Activated T-helper 17 cell treated with anti-CD3 and anti-CD28 coated beads, Interleukin-2, amount 50 U/mL, for 72 hours (primary cell): ENCODE measurements around the gene UGT1A5. TPM values are rescaled to one million over a fixed set of nuclear protein-coding genes. Genes with fewer than 3 reads are reported as not detected.

Experiments used
- ATAC-seq: fragments of 150-1000 bp; cut with Tn5 transposase; replicated peaks from 2 replicates; pipeline ENCODE4 v1.10.0; 2021; ENCODE audit warnings: mild to moderate bottlenecking, moderate library complexity
- H3K27ac Mint-ChIP-seq: one replicate; pipeline ENCODE4 v1.8.0; 2022; ENCODE audit warnings: mixed read lengths
- H3K27me3 Mint-ChIP-seq: one replicate; pipeline ENCODE4 v1.8.0; 2022; ENCODE audit warnings: mixed read lengths
- H3K36me3 Mint-ChIP-seq: one replicate; pipeline ENCODE4 v1.8.0; 2022; ENCODE audit warnings: low read depth, mild to moderate bottlenecking, mixed read lengths
- H3K4me1 Mint-ChIP-seq: one replicate; pipeline ENCODE4 v1.8.0; 2022; ENCODE audit warnings: mixed read lengths
- H3K4me3 Mint-ChIP-seq: one replicate; pipeline ENCODE4 v1.8.0; 2022; ENCODE audit warnings: mild to moderate bottlenecking, mixed read lengths
- H3K9me3 Mint-ChIP-seq: one replicate; pipeline ENCODE4 v1.8.0; 2022; ENCODE audit warnings: mixed read lengths
- total RNA-seq, 2 donors: library from RNA; stranded (reverse); gene quantifications; one replicate each; pipeline ENCODE4 v1.2.3, GENCODE V29; 2022

UGT1A5 gene
- total RNA-seq = not detected

DNA sequence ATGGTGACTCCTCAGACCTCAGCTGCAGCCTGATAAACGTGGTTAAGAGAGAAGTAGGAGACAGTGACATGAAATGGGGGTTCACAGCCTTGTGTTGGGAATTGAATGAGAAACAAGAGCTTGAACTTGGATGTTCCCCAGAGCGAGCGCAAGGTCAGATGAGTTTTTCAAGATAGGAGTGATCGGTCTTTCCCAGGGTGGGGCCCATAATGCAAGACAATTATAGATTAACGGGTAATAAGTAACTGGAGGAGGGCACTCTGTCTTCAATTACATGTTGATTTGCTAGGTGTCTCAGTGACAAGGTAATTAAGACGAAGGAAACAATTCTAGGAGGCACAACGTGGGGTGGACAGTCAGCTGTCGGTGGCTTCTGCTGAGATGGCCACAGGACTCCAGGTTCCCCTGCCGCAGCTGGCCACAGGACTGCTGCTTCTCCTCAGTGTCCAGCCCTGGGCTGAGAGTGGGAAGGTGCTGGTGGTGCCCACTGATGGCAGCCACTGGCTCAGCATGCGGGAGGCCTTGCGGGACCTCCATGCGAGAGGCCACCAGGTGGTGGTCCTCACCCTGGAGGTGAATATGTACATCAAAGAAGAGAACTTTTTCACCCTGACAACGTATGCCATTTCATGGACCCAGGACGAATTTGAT, at the start of gene UGT1A5:
TSS of gene UGT1A5 (plus strand) at position 297 of the 651 bp plus-strand sequence. CDS start at position 382, 85 bp downstream.
- ATAC-seq = no peak
- no peaks in the 10 kb centered on the region for H3K9me3 Mint-ChIP-seq

DNA sequence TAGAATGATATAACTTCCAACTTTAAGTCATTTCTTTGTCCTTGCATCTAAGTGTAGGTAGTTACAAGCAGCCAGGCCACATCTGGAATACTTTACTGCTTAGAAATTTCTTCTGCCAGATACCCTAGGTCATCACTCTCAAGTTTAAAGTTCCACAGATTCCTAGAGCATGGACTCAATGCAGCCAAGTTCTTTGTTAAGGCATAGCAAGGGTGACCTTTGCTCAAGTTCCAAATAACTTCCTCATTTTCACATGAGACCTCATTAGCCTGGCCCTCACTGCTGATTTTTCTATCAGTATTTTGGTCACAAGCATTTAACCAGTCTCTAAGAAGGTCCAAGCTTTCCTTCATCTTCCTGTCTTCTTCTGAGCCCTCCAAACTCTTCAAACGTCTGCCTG, 48.8 kb upstream of the UGT1A5 start:
- Mint-ChIP-seq H3K4me3 (no peak overlapping the region), H3K4me1 (no peaks in the 10 kb centered on the region), H3K9me3 (peaks cover 3% of the 10 kb centered on the region), H3K27ac (no peak overlapping the region), H3K36me3 (no peaks in the 10 kb centered on the region), H3K27me3 (peaks cover 36% of the 10 kb centered on the region)
- no peak for ATAC-seq

More for the DNA sequence above, at the start of gene UGT1A5:
- no peaks in the 10 kb centered on the region for H3K36me3 Mint-ChIP-seq
- H3K4me1 Mint-ChIP-seq = no peaks in the 10 kb centered on the region
- H3K27me3 Mint-ChIP-seq = peaks cover 57% of the 10 kb centered on the region
- no peak within 1 kb of the TSS for H3K4me3 Mint-ChIP-seq
- no peak within 1 kb of the TSS for H3K27ac Mint-ChIP-seq

DNA sequence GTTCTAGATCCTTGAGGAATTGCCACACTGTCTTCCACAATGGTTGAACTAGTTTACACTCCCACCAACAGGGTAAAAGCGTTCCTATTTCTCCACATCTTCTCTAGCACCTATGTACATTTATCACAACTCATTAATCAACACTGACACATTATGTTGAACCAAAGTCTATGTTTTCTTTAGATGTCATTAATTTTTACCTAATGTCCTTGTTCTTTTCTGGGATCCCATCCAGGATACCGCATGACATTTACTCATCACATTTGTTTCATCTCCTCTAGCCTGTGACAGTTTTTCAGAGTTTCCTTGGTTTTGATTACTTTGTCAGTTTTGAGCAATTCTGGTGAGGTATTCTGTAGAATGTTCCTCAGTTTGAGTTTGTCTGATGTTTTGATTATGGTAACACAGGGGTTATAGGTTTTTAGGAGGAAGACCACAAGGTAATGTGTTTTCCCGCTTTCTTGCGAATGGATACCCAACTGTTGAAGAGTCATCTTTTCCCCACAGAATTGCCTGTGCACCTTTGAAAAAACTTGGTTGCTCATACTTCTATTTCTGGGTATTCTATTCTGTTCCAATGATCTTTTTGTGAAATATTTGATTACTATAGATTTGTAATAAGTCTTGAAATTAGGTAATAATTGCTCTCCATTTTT, 44.0 kb upstream of the UGT1A5 start:
- no peaks in the 10 kb centered on the region for H3K9me3 Mint-ChIP-seq
- peaks cover 35% of the 10 kb centered on the region for H3K27me3 Mint-ChIP-seq
- H3K27ac Mint-ChIP-seq = no peak overlapping the region
- H3K36me3 Mint-ChIP-seq = no peaks in the 10 kb centered on the region
- ATAC-seq = no peak
- no peaks in the 10 kb centered on the region for H3K4me1 Mint-ChIP-seq
- no peak overlapping the region for H3K4me3 Mint-ChIP-seq

DNA sequence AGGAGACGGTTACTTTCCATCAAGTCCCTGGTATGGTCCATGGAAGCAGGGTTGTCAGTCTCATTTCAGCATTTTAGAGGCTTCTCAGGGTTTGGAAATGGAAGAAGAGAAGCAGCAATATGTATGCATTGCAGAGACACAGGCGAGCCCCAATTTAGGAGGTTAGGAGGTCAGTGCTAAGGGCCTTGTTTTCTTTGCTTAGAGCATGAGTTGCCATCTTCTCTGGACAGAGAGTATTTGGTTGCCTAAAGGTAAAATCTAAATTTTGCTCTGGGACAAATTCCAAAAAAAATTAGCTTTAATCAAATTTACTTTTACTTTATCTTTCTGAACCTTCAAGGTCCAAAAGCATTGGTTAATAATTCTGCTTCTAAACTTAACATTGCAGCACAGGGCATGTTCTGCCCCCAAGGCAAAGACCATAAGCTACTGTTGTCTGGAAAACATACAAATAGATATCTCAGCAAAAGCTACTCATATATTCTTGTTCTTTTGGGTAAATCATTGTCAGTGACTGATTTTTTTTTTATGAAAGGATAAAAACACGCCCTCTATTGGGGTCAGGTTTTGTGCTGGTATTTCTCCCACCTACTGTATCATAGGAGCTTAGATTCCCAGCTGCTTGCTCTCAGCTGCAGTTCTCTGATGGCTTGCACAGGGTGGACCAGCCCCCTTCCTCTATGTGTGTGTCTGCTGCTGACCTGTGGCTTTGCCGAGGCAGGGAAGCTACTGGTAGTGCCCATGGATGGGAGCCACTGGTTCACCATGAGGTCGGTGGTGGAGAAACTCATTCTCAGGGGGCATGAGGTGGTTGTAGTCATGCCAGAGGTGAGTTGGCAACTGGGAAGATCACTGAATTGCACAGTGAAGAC, 41.2 kb upstream of the UGT1A5 start, which contains the start of gene UGT1A9:
TSS of gene UGT1A9 (plus strand) at position 609 of the 872 bp plus-strand sequence. CDS start at position 646, 37 bp downstream.
- H3K4me1 Mint-ChIP-seq = no peaks in the 10 kb centered on the region
- H3K27ac Mint-ChIP-seq = no peak within 1 kb of the TSS
- H3K36me3 Mint-ChIP-seq = no peaks in the 10 kb centered on the region
- peaks cover 25% of the 10 kb centered on the region for H3K27me3 Mint-ChIP-seq
- no peak within 1 kb of the TSS for H3K4me3 Mint-ChIP-seq
- no peaks in the 10 kb centered on the region for H3K9me3 Mint-ChIP-seq
- no peak for ATAC-seq

DNA sequence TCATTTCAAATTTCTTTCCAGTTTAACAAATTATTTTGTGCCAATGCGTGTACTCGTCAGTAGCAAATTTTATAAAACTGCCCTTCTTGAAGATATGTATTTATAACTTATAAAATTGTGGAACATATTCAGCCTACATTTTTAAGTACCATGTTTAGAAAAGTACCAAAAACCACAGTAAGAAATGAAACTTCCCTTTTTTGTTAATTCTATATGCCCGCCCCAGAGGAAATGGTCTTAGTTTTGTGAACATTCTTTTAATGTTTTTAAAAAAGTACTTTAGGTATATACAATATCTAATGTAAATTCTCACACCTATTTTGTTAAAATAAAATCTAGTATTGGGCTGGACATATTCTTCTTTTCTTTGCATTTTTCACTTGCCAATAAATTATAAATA, 39.8 kb upstream of the UGT1A5 start:
- H3K27me3 Mint-ChIP-seq = peaks cover 33% of the 10 kb centered on the region
- no peak for ATAC-seq

DNA sequence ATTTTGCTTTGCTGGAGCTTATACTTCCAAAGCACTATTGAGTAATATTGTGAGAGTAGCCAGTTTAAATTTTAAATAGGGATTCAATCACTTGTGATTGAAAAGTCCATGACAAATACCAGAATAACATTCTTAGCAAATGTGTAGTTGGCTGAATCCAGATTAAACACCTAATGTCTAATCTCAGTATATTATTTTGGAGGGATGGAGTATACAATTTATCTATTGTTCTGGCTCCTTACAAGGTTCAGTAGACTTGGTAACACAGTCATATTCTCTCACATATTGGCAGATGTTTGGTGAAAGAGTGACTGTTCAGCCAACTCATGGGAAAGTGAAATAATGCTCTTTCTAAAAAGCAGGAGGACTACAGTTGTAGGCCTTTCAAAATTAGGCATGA, 38.8 kb upstream of the UGT1A5 start:
- ATAC-seq = no peak
- no peaks in the 10 kb centered on the region for H3K9me3 Mint-ChIP-seq
- peaks cover 42% of the 10 kb centered on the region for H3K27me3 Mint-ChIP-seq
- no peaks in the 10 kb centered on the region for H3K4me1 Mint-ChIP-seq
- no peaks in the 10 kb centered on the region for H3K36me3 Mint-ChIP-seq
- no peak overlapping the region for H3K27ac Mint-ChIP-seq
- H3K4me3 Mint-ChIP-seq = no peak overlapping the region

More for the DNA sequence above, 39.8 kb upstream of the UGT1A5 start:
- Mint-ChIP-seq H3K27ac (no peak overlapping the region), H3K4me3 (no peak overlapping the region), H3K36me3 (no peaks in the 10 kb centered on the region), H3K9me3 (no peaks in the 10 kb centered on the region), H3K4me1 (no peaks in the 10 kb centered on the region)

DNA sequence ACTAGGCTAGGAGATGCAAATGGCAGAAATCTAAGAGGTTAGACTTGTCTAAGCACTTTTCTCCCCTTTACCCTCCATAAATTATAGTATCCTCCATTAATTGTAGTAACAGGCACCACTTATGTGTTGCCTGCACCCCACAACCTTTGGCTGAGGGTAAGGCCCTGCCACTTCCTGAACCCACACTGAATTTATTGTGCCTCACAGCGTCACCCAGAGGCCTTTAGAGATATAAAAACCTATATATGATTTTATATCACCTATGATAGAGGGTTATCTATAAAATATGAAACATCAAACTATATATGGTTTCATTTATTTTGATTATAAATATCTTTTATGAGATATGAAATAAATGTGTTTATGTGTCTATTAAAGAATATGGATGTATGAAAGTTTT, 38.4 kb upstream of the UGT1A5 start:
- no peak for ATAC-seq
- H3K27ac Mint-ChIP-seq = no peak overlapping the region
- H3K27me3 Mint-ChIP-seq = peaks cover 42% of the 10 kb centered on the region
- H3K9me3 Mint-ChIP-seq = no peaks in the 10 kb centered on the region
- H3K4me1 Mint-ChIP-seq = no peaks in the 10 kb centered on the region
- no peak overlapping the region for H3K4me3 Mint-ChIP-seq
- no peaks in the 10 kb centered on the region for H3K36me3 Mint-ChIP-seq

DNA sequence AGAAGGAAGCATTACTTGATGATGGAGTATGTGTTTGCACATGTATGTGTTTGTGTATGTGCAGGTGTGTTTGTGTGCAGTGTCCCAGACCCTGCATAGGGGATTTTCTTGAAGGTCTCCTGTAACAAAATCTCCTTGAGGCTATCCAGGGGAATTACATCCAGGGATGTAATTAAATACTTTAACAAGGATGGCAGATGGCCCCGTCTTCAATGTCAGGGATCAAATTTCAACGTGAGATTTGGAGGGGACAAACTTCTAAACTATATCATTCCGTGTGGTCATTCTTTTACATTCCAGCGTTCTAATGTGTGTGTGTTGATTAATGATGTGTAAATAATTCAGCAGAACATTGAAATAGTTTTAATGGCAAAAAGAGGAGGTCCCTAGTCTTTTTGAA, 37.7 kb upstream of the UGT1A5 start:
- no peak overlapping the region for H3K4me3 Mint-ChIP-seq

DNA sequence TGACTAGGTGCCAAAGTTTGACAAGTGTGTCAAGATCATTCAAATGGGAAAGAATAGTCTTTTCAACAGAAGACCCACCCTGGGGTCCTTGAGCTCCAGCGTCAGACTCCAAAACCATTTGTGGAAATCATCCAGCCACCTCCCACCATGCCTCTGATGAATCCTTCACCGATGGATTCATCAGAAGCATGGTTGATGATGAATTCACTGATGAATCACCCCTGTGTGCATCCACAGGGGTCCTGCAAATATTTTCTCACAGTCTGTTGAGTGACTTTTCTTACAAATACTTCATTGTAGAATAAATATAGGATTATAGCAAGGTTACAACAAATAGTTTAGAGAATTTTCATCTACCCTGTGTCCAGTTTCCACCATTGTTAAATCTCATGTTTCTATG, 36.7 kb upstream of the UGT1A5 start:
- Mint-ChIP-seq H3K27me3 (peaks cover 35% of the 10 kb centered on the region), H3K27ac (no peak overlapping the region), H3K4me3 (no peak overlapping the region), H3K4me1 (no peaks in the 10 kb centered on the region), H3K36me3 (no peaks in the 10 kb centered on the region), H3K9me3 (no peaks in the 10 kb centered on the region)
- no peak for ATAC-seq

More for the DNA sequence above, 37.7 kb upstream of the UGT1A5 start:
- H3K27ac Mint-ChIP-seq = no peak overlapping the region
- no peaks in the 10 kb centered on the region for H3K36me3 Mint-ChIP-seq
- ATAC-seq = no peak
- H3K4me1 Mint-ChIP-seq = no peaks in the 10 kb centered on the region
- no peaks in the 10 kb centered on the region for H3K9me3 Mint-ChIP-seq
- peaks cover 43% of the 10 kb centered on the region for H3K27me3 Mint-ChIP-seq

DNA sequence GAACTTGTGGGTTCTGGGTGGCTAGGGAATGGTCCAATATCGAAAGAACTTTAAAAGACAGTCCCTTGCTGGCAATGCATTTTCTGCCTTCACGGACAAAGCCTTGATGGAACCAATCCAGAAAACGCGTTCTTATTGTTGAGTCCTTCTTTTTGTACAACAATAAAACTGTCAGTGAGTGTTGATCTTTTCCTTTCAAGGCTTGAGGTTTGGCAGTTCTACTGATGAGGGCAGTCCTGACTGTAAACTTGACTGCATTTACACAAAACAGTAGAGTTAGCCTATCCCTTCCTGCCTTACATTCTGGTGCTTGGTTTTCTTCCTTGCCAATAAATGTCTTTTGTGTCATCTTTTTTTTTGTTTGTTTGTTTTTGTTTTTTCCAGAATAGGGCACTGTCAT, 33.5 kb upstream of the UGT1A5 start:
- H3K4me3 Mint-ChIP-seq = no peak overlapping the region
- H3K27me3 Mint-ChIP-seq = peaks cover 28% of the 10 kb centered on the region
- H3K36me3 Mint-ChIP-seq = no peaks in the 10 kb centered on the region
- no peak for ATAC-seq
- no peak overlapping the region for H3K27ac Mint-ChIP-seq
- H3K9me3 Mint-ChIP-seq = no peaks in the 10 kb centered on the region
- no peaks in the 10 kb centered on the region for H3K4me1 Mint-ChIP-seq

DNA sequence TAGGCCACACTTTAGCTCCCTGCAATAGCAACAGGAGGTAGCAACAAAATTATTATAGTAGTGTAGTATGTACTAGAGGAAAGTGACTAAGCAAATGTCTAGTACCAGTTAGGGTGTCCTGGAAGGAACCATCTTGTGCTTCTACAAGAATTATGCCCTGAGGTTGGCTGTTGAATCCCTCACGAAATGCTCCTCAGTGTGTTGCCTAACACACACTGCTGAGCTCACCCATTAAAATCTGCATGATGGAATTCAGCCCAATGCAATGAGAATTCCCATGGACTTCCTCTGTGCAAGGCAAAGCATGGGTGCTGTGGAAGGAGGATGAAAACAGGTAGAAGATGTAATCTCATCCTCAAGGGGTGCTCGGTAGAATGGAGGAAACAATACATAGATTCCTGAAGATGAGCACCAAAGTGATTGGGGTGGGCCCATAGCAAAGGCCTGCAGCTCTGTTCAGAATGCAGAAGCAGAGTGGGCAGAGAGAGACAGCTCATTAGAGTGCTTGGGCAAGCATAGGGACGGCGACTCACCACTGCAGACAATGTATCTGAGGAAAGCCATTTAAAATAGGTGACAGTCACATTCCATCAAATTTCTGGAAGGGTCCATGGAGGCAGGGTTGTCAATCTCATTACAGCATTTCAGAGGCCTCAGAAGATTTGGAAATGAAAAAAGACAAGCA, 32.2 kb upstream of the UGT1A5 start:
- Mint-ChIP-seq H3K36me3 (no peaks in the 10 kb centered on the region), H3K9me3 (no peaks in the 10 kb centered on the region), H3K4me3 (no peak overlapping the region), H3K4me1 (no peaks in the 10 kb centered on the region), H3K27me3 (peaks cover 28% of the 10 kb centered on the region), H3K27ac (no peak overlapping the region)
- ATAC-seq = no peak

DNA sequence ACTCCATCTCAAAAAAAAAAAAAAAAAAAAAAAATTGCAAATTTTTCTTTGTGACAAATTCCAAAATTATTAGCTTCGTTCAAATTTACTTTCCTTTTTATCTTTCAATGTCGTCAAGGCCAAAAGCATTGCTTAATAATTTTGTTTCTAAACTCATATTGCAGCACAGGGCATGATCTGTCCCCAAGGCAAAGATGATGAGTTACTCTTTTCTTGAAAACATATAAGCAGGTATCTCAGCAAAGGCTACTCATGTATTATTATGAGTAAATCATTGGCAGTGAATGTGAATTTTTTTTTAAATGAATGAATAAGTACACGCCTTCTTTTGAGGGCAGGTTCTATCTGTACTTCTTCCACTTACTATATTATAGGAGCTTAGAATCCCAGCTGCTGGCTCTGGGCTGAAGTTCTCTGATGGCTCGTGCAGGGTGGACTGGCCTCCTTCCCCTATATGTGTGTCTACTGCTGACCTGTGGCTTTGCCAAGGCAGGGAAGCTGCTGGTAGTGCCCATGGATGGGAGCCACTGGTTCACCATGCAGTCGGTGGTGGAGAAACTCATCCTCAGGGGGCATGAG, 31.1 kb upstream of the UGT1A5 start, which contains the start of gene UGT1A7:
TSS of gene UGT1A7 (plus strand) at position 381 of the 579 bp plus-strand sequence. CDS start at position 418, 37 bp downstream.
- Mint-ChIP-seq H3K27ac (no peak within 1 kb of the TSS), H3K36me3 (no peaks in the 10 kb centered on the region), H3K4me1 (no peaks in the 10 kb centered on the region), H3K4me3 (no peak within 1 kb of the TSS), H3K9me3 (no peaks in the 10 kb centered on the region), H3K27me3 (peaks cover 26% of the 10 kb centered on the region)
- ATAC-seq = no peak

DNA sequence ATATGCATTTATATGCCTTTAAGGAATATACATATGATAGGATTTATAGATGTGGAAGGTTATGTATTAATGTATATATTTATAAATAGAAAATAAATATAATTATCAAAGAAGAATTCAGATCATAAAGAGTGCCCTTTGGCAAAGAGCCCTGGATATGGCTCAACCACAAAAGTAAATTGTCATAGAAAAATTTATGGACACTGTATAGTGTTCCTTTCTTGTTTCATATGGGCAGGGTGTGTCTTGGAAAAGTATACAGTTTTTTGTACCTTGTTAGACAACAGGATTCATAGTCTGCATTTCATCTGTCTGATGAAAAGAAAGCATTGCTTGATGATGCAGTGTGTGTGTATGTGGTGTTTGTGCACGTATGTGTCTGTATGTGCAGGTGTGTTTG, 28.1 kb upstream of the UGT1A5 start:
- Mint-ChIP-seq H3K27me3 (peaks cover 12% of the 10 kb centered on the region), H3K36me3 (no peaks in the 10 kb centered on the region), H3K4me3 (no peak overlapping the region), H3K9me3 (no peaks in the 10 kb centered on the region), H3K4me1 (no peaks in the 10 kb centered on the region), H3K27ac (no peak overlapping the region)
- ATAC-seq = no peak

DNA sequence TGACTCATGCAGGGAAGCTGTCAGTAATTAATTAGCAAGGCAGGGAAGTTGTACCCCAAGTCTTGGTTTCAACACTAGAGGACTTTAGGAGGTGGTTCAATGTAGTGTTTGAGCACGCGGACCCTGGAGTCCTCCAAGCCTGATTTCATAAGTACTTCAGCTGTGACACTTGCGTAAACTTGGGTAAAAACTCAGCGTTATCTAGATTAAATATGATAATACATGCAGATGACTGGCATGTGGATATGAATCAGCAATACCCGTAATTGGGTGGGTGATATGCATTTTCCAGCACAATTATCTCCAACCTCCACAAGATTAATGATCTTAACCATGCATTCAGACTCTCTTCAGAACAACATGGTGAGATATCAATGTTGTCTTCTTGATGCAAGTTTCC, 25.8 kb upstream of the UGT1A5 start:
- Mint-ChIP-seq H3K4me3 (no peak overlapping the region), H3K4me1 (no peaks in the 10 kb centered on the region), H3K27me3 (peaks cover 11% of the 10 kb centered on the region), H3K36me3 (no peaks in the 10 kb centered on the region), H3K9me3 (no peaks in the 10 kb centered on the region), H3K27ac (no peak overlapping the region)
- no peak for ATAC-seq
